ENCODE results near the gene MRPL52. TPM values are rescaled to one million over a fixed set of nuclear protein-coding genes. Genes with fewer than 3 reads are reported as not detected.
"Not testable (repeated sequence)": the region's sequence is repeated elsewhere in the genome, so short reads cannot be mapped to it uniquely, and the experiment has no call there.

The MRPL52 gene
- total RNA-seq, 1 donor from 2014 or later = 67.9 TPM

DNA sequence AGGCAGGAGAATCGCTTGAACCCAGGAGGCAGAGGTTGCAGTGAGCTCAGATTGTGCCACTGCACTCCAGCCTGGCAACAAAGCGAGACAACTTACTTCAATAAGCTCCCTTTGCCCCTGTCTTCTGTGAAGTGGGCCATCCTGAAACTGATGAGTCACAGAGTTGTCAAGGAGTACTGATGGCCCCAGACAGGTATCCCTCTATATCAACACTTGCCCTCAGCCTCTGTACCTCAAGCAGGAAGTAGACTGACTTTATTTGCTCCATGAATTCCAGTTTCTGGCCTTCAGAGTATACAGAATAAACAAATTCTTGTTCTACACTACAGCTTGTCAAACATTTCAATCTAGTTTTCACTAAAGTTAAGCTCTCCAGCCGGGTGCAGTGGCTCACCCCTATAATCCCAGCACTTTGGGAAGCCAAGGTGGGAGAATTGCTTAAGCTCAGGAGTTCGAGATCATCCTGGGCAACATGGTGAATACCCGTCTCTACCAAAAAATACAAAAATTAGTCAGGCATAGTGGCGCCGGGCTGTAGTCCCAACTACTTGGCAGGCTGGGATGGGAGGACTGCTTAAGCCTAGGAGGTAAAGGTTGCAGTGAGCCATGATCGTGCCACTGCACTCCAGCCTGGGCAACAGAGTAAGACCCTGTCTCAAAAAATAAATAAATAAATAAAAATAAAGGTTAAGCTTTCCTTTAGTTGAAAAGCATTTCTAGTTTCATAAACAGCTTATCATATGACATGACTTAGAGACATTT, 25.5 kb downstream of the MRPL52 start:
- H3K4me3 Mint-ChIP-seq (ENCODE audit: unreplicated experiment) = no peak overlapping the region
- peaks cover 2% of the 10 kb centered on the region for H3K9me3 Mint-ChIP-seq (ENCODE audit: unreplicated experiment)
- no peak for DNase-seq
- H3K27ac Mint-ChIP-seq (ENCODE audit: unreplicated experiment) = no peak overlapping the region
- no peaks in the 10 kb centered on the region for H3K27me3 Mint-ChIP-seq (ENCODE audit: unreplicated experiment)
- TF ChIP-seq, protein P1, sequence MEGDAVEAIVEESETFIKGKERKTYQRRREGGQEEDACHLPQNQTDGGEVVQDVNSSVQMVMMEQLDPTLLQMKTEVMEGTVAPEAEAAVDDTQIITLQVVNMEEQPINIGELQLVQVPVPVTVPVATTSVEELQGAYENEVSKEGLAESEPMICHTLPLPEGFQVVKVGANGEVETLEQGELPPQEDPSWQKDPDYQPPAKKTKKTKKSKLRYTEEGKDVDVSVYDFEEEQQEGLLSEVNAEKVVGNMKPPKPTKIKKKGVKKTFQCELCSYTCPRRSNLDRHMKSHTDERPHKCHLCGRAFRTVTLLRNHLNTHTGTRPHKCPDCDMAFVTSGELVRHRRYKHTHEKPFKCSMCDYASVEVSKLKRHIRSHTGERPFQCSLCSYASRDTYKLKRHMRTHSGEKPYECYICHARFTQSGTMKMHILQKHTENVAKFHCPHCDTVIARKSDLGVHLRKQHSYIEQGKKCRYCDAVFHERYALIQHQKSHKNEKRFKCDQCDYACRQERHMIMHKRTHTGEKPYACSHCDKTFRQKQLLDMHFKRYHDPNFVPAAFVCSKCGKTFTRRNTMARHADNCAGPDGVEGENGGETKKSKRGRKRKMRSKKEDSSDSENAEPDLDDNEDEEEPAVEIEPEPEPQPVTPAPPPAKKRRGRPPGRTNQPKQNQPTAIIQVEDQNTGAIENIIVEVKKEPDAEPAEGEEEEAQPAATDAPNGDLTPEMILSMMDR (IDR thresholded peaks at IDR 0.05; ENCODE audit: partially characterized antibody, unreplicated experiment) = no peak
- H3K36me3 Mint-ChIP-seq (ENCODE audit: unreplicated experiment) = no peaks in the 10 kb centered on the region
- H3K4me1 Mint-ChIP-seq (ENCODE audit: low read depth, unreplicated experiment) = no peaks in the 10 kb centered on the region

DNA sequence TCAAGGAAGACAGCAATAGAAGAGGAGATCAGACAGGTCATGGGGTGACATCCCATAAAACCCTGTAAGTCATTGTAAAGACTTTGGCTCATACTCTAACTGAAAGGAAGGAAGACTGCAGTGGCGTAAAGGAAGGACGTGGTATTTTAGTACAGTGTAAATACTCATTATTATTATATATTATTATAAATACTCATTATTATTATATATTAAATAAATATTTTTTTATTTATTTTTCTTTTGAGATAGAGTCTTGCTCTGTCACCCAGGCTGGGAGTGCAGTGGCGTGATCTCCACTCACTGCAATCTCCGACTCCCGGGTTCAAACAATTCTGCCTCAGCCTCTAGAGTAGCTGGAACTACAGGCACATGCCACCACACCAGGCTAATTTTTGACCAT, 26.7 kb downstream of the MRPL52 start:
- TF ChIP-seq, protein P1 (IDR thresholded peaks at IDR 0.05; ENCODE audit: partially characterized antibody, unreplicated experiment) = no peak
- no peak overlapping the region for H3K27ac Mint-ChIP-seq (ENCODE audit: unreplicated experiment)
- no peak overlapping the region for H3K4me3 Mint-ChIP-seq (ENCODE audit: unreplicated experiment)

DNA sequence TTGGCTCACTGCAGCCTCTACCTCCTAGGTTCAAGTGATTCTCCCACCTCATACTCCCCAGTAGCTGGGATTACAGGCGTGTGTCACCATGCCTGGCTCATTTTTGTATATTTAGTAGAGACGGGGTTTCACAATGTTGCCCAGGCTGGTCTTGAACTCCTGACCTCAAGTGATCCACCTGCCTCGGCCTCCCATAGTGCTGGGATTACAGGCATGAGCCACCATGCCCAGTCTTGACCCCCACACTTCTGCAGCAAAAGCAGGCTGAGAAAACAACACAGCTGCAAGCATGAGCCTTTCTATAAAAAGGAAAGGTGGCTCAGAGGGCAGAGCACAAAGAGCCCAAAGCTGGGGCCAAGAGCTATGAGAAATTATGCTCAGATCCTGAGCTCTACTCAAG, 30.7 kb downstream of the MRPL52 start:
- DNase-seq; H3K9me3 Mint-ChIP-seq (ENCODE audit: unreplicated experiment); H3K4me1 Mint-ChIP-seq (ENCODE audit: low read depth, unreplicated experiment); H3K27me3 Mint-ChIP-seq (ENCODE audit: unreplicated experiment); H3K4me3 Mint-ChIP-seq (ENCODE audit: unreplicated experiment); H3K27ac Mint-ChIP-seq (ENCODE audit: unreplicated experiment); H3K36me3 Mint-ChIP-seq (ENCODE audit: unreplicated experiment): not testable (repeated sequence)

More for the DNA sequence above, 26.7 kb downstream of the MRPL52 start:
- H3K4me1 Mint-ChIP-seq (ENCODE audit: low read depth, unreplicated experiment) = no peaks in the 10 kb centered on the region
- DNase-seq = no peak
- no peaks in the 10 kb centered on the region for H3K36me3 Mint-ChIP-seq (ENCODE audit: unreplicated experiment)
- no peaks in the 10 kb centered on the region for H3K27me3 Mint-ChIP-seq (ENCODE audit: unreplicated experiment)
- peaks cover 2% of the 10 kb centered on the region for H3K9me3 Mint-ChIP-seq (ENCODE audit: unreplicated experiment)

DNA sequence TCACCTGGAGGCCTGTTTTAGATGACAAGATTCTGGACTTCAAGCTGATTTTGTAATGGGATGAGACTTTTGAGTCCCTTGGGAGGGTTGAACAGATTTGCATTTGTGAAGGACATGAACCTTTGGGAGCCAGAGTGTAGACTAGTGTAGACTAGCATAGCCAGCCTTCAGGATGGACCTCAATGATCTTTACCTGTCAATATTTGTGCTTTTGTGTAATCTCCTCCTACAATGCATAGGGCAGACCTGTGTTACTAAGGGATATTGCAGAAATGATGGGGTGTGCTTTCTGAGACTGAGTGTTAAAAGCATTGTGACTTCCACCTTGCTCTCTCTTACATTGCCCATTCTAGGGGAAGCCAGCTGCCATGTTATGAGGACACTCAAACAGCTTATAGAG, 32.0 kb downstream of the MRPL52 start:
- no peaks in the 10 kb centered on the region for H3K27me3 Mint-ChIP-seq (ENCODE audit: unreplicated experiment)
- H3K4me3 Mint-ChIP-seq (ENCODE audit: unreplicated experiment) = no peak overlapping the region
- H3K4me1 Mint-ChIP-seq (ENCODE audit: low read depth, unreplicated experiment) = no peaks in the 10 kb centered on the region
- H3K36me3 Mint-ChIP-seq (ENCODE audit: unreplicated experiment) = no peaks in the 10 kb centered on the region
- peaks cover 2% of the 10 kb centered on the region for H3K9me3 Mint-ChIP-seq (ENCODE audit: unreplicated experiment)
- TF ChIP-seq, protein P1 (IDR thresholded peaks at IDR 0.05; ENCODE audit: partially characterized antibody, unreplicated experiment) = no peak
- no peak for DNase-seq
- no peak overlapping the region for H3K27ac Mint-ChIP-seq (ENCODE audit: unreplicated experiment)

DNA sequence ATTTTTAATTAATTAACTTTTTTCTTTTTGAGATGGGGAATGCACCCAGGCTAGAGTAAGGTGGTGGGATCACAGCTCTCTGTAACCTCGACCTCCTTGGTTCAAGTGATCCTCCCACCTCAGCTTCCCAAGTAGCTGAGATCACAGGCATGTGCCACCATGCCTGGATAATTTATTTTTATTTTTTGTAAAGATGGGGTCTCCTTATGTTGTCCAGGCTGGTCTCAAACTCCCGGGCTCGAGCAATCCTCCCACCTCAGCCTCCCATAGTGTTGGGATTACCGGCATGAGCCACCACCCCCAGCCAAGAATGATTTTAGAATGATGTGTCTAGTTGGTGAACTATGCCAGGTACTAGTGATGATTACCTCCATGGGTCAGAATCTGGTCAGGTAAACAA, 35.3 kb downstream of the MRPL52 start:
- no peak for DNase-seq
- Mint-ChIP-seq H3K36me3 (ENCODE audit: unreplicated experiment) (no peaks in the 10 kb centered on the region), H3K27me3 (ENCODE audit: unreplicated experiment) (no peaks in the 10 kb centered on the region), H3K9me3 (ENCODE audit: unreplicated experiment) (peaks cover 2% of the 10 kb centered on the region), H3K4me1 (ENCODE audit: low read depth, unreplicated experiment) (no peaks in the 10 kb centered on the region), H3K27ac (ENCODE audit: unreplicated experiment) (no peak overlapping the region), H3K4me3 (ENCODE audit: unreplicated experiment) (no peak overlapping the region)
- TF ChIP-seq, protein P1 (IDR thresholded peaks at IDR 0.05; ENCODE audit: partially characterized antibody, unreplicated experiment) = no peak

Measured in glutamatergic neuron (in vitro differentiated cells).